Measurements from ENCODE around the gene EYA3.

Gene EYA3

DNA sequence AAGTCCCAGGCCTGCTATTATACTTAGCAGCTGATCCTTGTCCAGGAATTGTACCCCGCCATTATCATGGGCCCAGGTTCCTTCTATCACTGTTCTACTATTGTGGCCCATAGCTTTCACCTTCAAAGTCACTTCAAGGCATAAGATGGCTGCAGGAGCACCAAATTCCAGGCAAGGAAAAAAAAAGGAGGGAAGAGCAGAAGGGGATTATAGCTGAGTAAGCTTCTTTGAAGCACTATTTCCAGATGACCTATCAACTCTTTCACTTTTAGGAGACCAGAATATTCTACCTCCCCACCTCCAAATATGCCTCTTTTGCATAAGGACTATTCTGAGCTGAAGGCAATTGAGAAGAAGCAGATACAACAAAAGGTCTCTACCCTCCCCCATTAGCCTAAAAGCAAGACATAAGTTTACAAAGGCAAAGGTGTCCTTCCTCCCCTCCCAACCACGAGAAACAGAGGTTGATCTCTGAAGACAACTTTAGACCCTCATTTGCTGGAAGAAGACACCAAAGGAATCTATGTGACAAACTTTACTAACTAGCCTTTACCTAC lies 46.3 kb upstream of the EYA3 start:
- TF ChIP-seq, protein P1, sequence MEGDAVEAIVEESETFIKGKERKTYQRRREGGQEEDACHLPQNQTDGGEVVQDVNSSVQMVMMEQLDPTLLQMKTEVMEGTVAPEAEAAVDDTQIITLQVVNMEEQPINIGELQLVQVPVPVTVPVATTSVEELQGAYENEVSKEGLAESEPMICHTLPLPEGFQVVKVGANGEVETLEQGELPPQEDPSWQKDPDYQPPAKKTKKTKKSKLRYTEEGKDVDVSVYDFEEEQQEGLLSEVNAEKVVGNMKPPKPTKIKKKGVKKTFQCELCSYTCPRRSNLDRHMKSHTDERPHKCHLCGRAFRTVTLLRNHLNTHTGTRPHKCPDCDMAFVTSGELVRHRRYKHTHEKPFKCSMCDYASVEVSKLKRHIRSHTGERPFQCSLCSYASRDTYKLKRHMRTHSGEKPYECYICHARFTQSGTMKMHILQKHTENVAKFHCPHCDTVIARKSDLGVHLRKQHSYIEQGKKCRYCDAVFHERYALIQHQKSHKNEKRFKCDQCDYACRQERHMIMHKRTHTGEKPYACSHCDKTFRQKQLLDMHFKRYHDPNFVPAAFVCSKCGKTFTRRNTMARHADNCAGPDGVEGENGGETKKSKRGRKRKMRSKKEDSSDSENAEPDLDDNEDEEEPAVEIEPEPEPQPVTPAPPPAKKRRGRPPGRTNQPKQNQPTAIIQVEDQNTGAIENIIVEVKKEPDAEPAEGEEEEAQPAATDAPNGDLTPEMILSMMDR (IDR thresholded peaks at IDR 0.05; ENCODE audit: insufficient read depth, low read length, missing control alignments) = no peak
- ChIA-PET CTCF (interaction anchor here (0.9 to 1.5 kb wide), 2 partner anchors 22 to 26 kb away, joined by 3 read pairs; no protein-coding TSS in a partner anchor), POLR2A (no interaction called here)
- no peak for DNase-seq (ENCODE audit: low read depth, low spot score)
- H3K4me3 ChIP-seq (ENCODE audit: low read depth, low read length) = no peak overlapping the region

DNA sequence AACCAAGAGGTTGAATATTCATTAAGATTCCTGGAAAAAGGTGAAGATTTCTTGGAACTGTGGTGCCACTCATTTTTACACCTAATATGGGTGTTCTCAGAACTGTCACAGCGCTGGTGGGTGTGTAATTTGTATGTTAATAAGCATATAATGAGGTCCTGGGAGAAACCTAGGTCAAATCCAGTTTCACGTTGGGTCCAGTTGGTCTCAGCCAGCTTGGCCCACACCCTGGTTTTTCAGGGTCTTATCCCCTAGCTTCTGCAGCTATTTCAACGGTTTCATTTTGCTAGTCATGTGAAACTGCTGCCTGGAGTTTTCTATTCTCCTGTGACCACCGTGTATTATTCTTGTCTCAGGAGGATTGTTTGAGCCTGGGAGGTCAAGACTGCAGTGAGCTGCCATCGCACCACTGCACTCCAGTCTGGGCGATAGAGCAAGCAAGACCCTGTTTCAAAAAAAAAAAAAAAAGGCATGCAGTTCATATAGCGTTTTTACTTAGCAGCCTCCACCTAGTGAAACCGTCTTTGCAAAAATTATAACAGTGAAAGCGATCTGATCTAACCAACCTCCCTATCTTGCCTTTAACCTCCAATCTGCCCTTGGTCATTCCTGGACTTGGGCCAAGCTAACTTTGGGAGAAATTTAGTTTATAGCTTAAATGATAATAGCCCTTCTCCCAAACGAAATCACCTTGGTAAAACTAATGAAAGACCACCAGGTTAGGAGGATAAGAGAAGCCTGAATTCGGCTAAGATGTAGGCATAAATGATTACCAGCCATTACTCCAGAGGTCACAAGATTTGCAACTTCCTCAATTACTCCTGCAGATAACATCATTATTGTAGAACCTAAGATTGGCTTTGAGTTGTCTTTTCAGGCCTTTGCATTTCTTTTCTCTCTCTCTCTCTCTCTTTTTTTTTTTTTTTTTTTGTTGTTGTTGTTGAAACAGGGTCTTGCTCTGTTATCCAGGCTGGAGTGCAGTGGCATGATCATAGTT lies 44.1 kb upstream of the EYA3 start:
- CTCF ChIA-PET = interaction anchor here (0.7 kb wide), 1 partner anchor 21 kb away, joined by 3 read pairs; no protein-coding TSS in a partner anchor
- POLR2A ChIA-PET = no interaction called here
- DNase-seq (ENCODE audit: low read depth, low spot score) = no peak
- TF ChIP-seq, protein P1 (IDR thresholded peaks at IDR 0.05; ENCODE audit: insufficient read depth, low read length, missing control alignments) = no peak
- H3K4me3 ChIP-seq (ENCODE audit: low read depth, low read length) = no peak overlapping the region

DNA sequence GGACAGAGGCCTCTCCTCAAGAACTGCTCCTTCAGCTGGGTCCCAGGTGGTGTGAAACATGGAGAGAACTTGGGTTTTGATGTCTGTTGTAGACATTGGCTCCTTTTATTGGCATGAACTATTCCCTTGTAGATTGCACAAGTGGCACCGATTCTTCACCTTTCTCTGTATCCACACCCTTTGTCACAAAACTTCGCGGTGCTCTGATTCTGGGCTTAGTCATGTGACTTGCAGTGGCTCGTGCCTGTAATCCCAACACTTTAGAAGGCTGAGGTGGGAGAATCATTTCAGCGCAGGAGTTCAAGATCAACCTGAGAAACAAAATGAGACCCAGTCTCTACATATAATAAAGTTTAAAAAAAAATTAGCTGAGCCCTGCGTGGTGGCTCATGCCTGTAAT lies 42.5 kb upstream of the EYA3 start:
- CTCF ChIA-PET = no interaction called here
- no peak overlapping the region for H3K4me3 ChIP-seq (ENCODE audit: low read depth, low read length)
- DNase-seq (ENCODE audit: low read depth, low spot score) = no peak
- POLR2A ChIA-PET = no interaction called here
- TF ChIP-seq, protein P1 (IDR thresholded peaks at IDR 0.05; ENCODE audit: insufficient read depth, low read length, missing control alignments) = no peak

DNA sequence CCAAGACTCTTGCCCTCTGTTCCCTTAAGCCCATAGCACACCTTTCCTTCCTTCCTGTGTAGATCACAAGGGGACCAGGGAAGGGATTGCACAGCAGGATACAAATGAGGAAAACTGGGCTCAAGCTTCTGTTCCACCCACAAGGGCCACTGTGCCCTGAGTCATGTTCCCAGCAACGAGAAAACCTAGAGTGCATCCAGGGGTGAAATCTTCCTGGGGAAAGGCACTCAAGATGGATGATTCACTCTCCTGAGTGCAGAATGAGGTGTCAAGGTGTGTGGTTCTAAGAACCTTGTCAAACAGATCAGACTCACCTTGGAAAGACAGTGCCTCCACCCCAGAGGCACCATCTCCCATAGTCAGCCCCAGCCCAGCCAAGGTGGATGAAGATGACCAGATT lies 40.7 kb upstream of the EYA3 start:
- POLR2A ChIA-PET = no interaction called here
- TF ChIP-seq, protein P1 (IDR thresholded peaks at IDR 0.05; ENCODE audit: insufficient read depth, low read length, missing control alignments) = no peak
- DNase-seq (ENCODE audit: low read depth, low spot score) = no peak
- H3K4me3 ChIP-seq (ENCODE audit: low read depth, low read length) = no peak overlapping the region
- CTCF ChIA-PET = interaction anchor here (1.0 kb wide), 1 partner anchor 38 kb away, joined by 3 read pairs; no protein-coding TSS in a partner anchor

DNA sequence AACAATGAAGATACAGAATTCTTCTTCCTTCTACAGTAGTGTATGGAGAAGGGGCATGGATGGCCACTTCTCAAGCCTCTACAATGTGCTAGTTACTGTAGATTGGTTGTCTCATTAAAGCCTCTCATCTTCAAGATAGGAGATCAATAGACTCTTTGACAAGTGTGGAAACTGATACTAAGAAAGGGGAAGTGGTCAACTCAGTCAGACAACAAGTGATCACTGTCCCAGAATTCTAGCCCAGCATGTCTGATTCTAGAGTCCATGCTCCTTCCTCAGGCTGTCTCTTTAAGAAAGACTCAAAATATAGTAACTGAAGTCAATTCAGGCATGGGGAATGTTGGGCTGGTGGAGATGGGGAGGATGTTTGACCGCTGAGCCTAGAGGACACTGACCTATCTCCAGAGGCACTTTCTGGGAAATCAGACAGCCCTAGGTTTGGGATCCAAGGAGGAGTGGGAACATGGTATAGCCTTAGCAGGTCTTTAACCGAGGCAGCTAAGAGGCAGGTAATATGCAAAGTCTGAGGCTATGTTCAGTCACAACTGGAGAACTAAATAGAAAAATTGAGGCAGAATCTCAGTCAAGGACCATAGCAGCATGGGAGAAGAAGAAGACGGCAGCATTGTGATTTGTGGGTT lies 39.3 kb upstream of the EYA3 start:
- no peak overlapping the region for H3K4me3 ChIP-seq (ENCODE audit: low read depth, low read length)
- ChIA-PET POLR2A (no interaction called here), CTCF (interaction anchor here (0.6 to 1.2 kb wide), 2 partner anchors 36 to 121 kb away, joined by 3 read pairs; no protein-coding TSS in a partner anchor)
- TF ChIP-seq, protein P1 (IDR thresholded peaks at IDR 0.05; ENCODE audit: insufficient read depth, low read length, missing control alignments) = no peak
- no peak for DNase-seq (ENCODE audit: low read depth, low spot score)

Measured in AG04449 (cell line).